SK-N-SH treated with all-trans-retinoic acid at 6 μM for 48 hours (cell line): ENCODE data around the gene KLHL18.
"Not testable (repeated sequence)": the region's sequence is repeated elsewhere in the genome, so short reads cannot be mapped to it uniquely, and the experiment has no call there.

Experiments used
- ATAC-seq: fragments of 200-7000 bp; cut with Tn5 transposase; 3 replicates; pipeline ENCODE4 v1.9.1; 2020; ENCODE audit warnings: mild to moderate bottlenecking, moderate library complexity
- BACH2 ChIP-seq: fragments of 250-450 bp; sonication (Bioruptor Pico); IDR thresholded peaks from 2 replicates; pipeline ENCODE4 v1.9.0; 2021; ENCODE audit warnings: mild to moderate bottlenecking, borderline replicate concordance
- CREB5 ChIP-seq: fragments of 250-450 bp; sonication (Bioruptor Pico); IDR thresholded peaks from 2 replicates; pipeline ENCODE4 v1.5.1; 2020; ENCODE audit warnings: low read depth, mild to moderate bottlenecking, moderate library complexity
- CSDC2 ChIP-seq: fragments of 250-450 bp; sonication (Bioruptor Pico); IDR thresholded peaks from 2 replicates; pipeline ENCODE4 v1.5.0; 2020; ENCODE audit warnings: mild to moderate bottlenecking, moderate library complexity
- CSRNP3 ChIP-seq: fragments of 250-450 bp; sonication (Bioruptor Pico); IDR thresholded peaks from 2 replicates; pipeline ENCODE4 v1.5.1; 2021; ENCODE audit warnings: mild to moderate bottlenecking, moderate library complexity
- ESRRG ChIP-seq: fragments of 250-450 bp; sonication (Bioruptor Pico); IDR thresholded peaks from 2 replicates; pipeline ENCODE4 v1.6.1; 2021; ENCODE audit warnings: mild to moderate bottlenecking
- GLIS3 ChIP-seq: fragments of 250-450 bp; sonication (Bioruptor Pico); IDR thresholded peaks from 2 replicates; pipeline ENCODE4 v1.5.0; 2020; ENCODE audit warnings: mild to moderate bottlenecking, moderate library complexity
- ISL1 ChIP-seq: fragments of 250-450 bp; sonication (Bioruptor Pico); IDR thresholded peaks from 2 replicates; pipeline ENCODE4 v2.1.2; 2022; ENCODE audit warnings: mild to moderate bottlenecking, moderate library complexity
- OSR1 ChIP-seq: fragments of 250-450 bp; sonication (Bioruptor Pico); IDR thresholded peaks from 2 replicates; pipeline ENCODE4 v1.8.0; 2022; ENCODE audit warnings: moderate library complexity, mild to moderate bottlenecking, inconsistent platforms
- PATZ1 ChIP-seq: fragments of 250-450 bp; sonication (Bioruptor Pico); IDR thresholded peaks from 2 replicates; pipeline ENCODE4 v1.8.0; 2020; ENCODE audit warnings: mild to moderate bottlenecking, moderate library complexity, borderline replicate concordance
- POU6F1 ChIP-seq: fragments of 250-450 bp; sonication (Bioruptor Pico); IDR thresholded peaks from 2 replicates; pipeline ENCODE4 v1.8.0; 2021; ENCODE audit warnings: low read depth, mild to moderate bottlenecking, moderate library complexity, borderline replicate concordance
- PPARA ChIP-seq: fragments of 250-450 bp; sonication (Bioruptor Pico); IDR thresholded peaks from 2 replicates; pipeline ENCODE4 v1.5.0; 2020; ENCODE audit warnings: mild to moderate bottlenecking, borderline replicate concordance
- RARB ChIP-seq: fragments of 250-450 bp; sonication (Bioruptor Pico); IDR thresholded peaks from 2 replicates; pipeline ENCODE4 v1.8.0; 2021; ENCODE audit warnings: mild to moderate bottlenecking, moderate library complexity
- SNAI2 ChIP-seq: fragments of 250-450 bp; sonication (Bioruptor Pico); IDR thresholded peaks from 2 replicates; pipeline ENCODE4 v1.5.0; 2020; ENCODE audit warnings: mild to moderate bottlenecking, moderate library complexity
- TOX ChIP-seq: fragments of 250-450 bp; sonication (Bioruptor Pico); IDR thresholded peaks from 2 replicates; pipeline ENCODE4 v1.8.0; 2021; ENCODE audit warnings: mild to moderate bottlenecking, moderate library complexity, borderline replicate concordance
- TSHZ2 ChIP-seq: fragments of 250-450 bp; sonication (Bioruptor Pico); IDR thresholded peaks from 2 replicates; pipeline ENCODE4 v1.5.0; 2020; ENCODE audit warnings: mild to moderate bottlenecking, moderate library complexity
- ZC3H10 ChIP-seq: fragments of 250-450 bp; sonication (Bioruptor Pico); IDR thresholded peaks from 2 replicates; pipeline ENCODE4 v1.5.1; 2021; ENCODE audit warnings: mild to moderate bottlenecking, moderate library complexity
- ZFP30 ChIP-seq: fragments of 450-650 bp; formaldehyde crosslinking; IDR thresholded peaks from 2 replicates; pipeline ENCODE4 v1.5.0; 2022; ENCODE audit warnings: mild to moderate bottlenecking, moderate library complexity
- ZNF565 ChIP-seq: fragments of 450-650 bp; formaldehyde crosslinking; conservative IDR thresholded peaks from 2 replicates; pipeline ENCODE4 v1.5.0; 2020; ENCODE audit warnings: low read depth, mild to moderate bottlenecking, moderate library complexity
- ZNF70 ChIP-seq: fragments of 450-650 bp; formaldehyde crosslinking; IDR thresholded peaks from 2 replicates; pipeline ENCODE4 v1.5.0; 2020; ENCODE audit warnings: mild to moderate bottlenecking, moderate library complexity
- ZNF8 ChIP-seq: fragments of 450-650 bp; formaldehyde crosslinking; IDR thresholded peaks from 2 replicates; pipeline ENCODE4 v1.5.0; 2020; ENCODE audit warnings: mild to moderate bottlenecking, moderate library complexity

KLHL18 gene

GRCh38 chr3:47315069-47315647 is 32.4 kb downstream of the KLHL18 start:
- TF ChIP-seq ZNF565 (CRISPR knock-in tag) (no peak), CSRNP3 (CRISPR knock-in tag) (no peak), OSR1 (no peak), CSDC2 (no peak), SNAI2 (CRISPR knock-in tag) (no peak)
- no peak for ATAC-seq

GRCh38 chr3:47316151-47316550 is 33.4 kb downstream of the KLHL18 start:
- not testable (repeated sequence) for ATAC-seq

GRCh38 chr3:47318916-47319315 is 36.2 kb downstream of the KLHL18 start:
- TF ChIP-seq TOX (CRISPR knock-in tag): no peak
- TF ChIP-seq TSHZ2: no peak
- no peak for TF ChIP-seq GLIS3 (CRISPR knock-in tag)
- TF ChIP-seq SNAI2 (CRISPR knock-in tag): no peak
- no peak for TF ChIP-seq OSR1
- no peak for TF ChIP-seq RARB
- no peak for TF ChIP-seq ZC3H10 (CRISPR knock-in tag)
- no peak for TF ChIP-seq ZNF8 (CRISPR knock-in tag)
- no peak for TF ChIP-seq PATZ1 (CRISPR knock-in tag)
- TF ChIP-seq ISL1 (CRISPR knock-in tag): no peak
- no peak for TF ChIP-seq ESRRG (CRISPR knock-in tag)
- TF ChIP-seq ZFP30 (CRISPR knock-in tag): no peak
- TF ChIP-seq CSRNP3 (CRISPR knock-in tag): no peak
- no peak for TF ChIP-seq CREB5 (CRISPR knock-in tag)
- no peak for TF ChIP-seq POU6F1
- no peak for TF ChIP-seq CSDC2
- TF ChIP-seq BACH2: no peak
- no peak for TF ChIP-seq PPARA (CRISPR knock-in tag)
- no peak for TF ChIP-seq ZNF70
- ATAC-seq: no peak
